Neural cell (in vitro differentiated cells): ENCODE data around the gene OTOG. TPM values are rescaled to one million over a fixed set of nuclear protein-coding genes. Genes with fewer than 3 reads are reported as not detected.

Experiments used
- H2AFZ ChIP-seq: fragments of 200-600, 300-800 bp; sonication (generic), shearing (Covaris generic); 2 replicates; pipeline ENCODE4 v1.6.0; 2014; ENCODE audit warnings: low read depth, mild to moderate bottlenecking, antibody characterized with exemption, low read length, moderate library complexity
- H3F3A ChIP-seq: fragments of 200-600 bp; shearing (Covaris generic); 2 replicates; pipeline ENCODE4 v1.6.1; 2016; ENCODE audit warnings: mild to moderate bottlenecking, moderate library complexity, mixed read lengths, antibody characterized with exemption, low read length; ENCODE audit not compliant: insufficient read depth, poor library complexity, severe bottlenecking
- H3K27ac ChIP-seq: fragments of 200-600, 300-800 bp; sonication (generic), shearing (Covaris generic); 2 replicates; pipeline ENCODE4 v1.5.1; 2014; ENCODE audit warnings: mild to moderate bottlenecking, low read length, moderate library complexity
- H3K27me3 ChIP-seq: fragments of 300-800, 200-600 bp; sonication (generic), shearing (Covaris generic); 2 replicates; pipeline ENCODE4 v1.6.0; 2014; ENCODE audit warnings: mild to moderate bottlenecking, low read depth, low read length, moderate library complexity; ENCODE audit not compliant: insufficient read depth
- H3K36me3 ChIP-seq: fragments of 300-800, 200-600 bp; sonication (generic), shearing (Covaris generic); 2 replicates; pipeline ENCODE4 v1.5.1; 2014; ENCODE audit warnings: mild to moderate bottlenecking, antibody characterized with exemption, low read length, moderate library complexity; ENCODE audit not compliant: insufficient read depth
- H3K4me2 ChIP-seq: fragments of 300-800, 200-600 bp; sonication (generic), shearing (Covaris generic); 2 replicates; pipeline ENCODE4 v1.6.0; 2014; ENCODE audit warnings: mild to moderate bottlenecking, low read length
- H3K4me3 ChIP-seq: fragments of 300-800, 200-600 bp; sonication (generic), shearing (Covaris generic); 2 replicates; pipeline ENCODE4 v1.5.1; 2014; ENCODE audit warnings: mild to moderate bottlenecking, low read length, moderate library complexity
- H3K79me2 ChIP-seq: fragments of 200-600 bp; shearing (Covaris generic); replicated peaks from 2 replicates; pipeline ENCODE4 v1.6.0; 2014; ENCODE audit warnings: mild to moderate bottlenecking, low read length, moderate library complexity; ENCODE audit not compliant: insufficient read depth
- H3K9ac ChIP-seq: fragments of 300-800, 200-600 bp; sonication (generic), shearing (Covaris generic); 2 replicates; pipeline ENCODE4 v1.6.1; 2016; ENCODE audit warnings: mild to moderate bottlenecking, low read length, mixed read lengths
- H3K9me2 ChIP-seq: fragments of 200-600 bp; shearing (Covaris generic); 2 replicates; pipeline ENCODE4 v1.6.1; 2016; ENCODE audit warnings: mild to moderate bottlenecking, low read length, mixed read lengths; ENCODE audit not compliant: insufficient read depth
- H3K9me3 ChIP-seq: fragments of 200-600, 300-800 bp; sonication (generic), shearing (Covaris generic); 2 replicates; pipeline ENCODE4 v1.6.1; 2016; ENCODE audit warnings: mild to moderate bottlenecking, mixed run types, low read length, moderate library complexity, mixed read lengths
- H4K20me1 ChIP-seq: fragments of 200-600 bp; shearing (Covaris generic); 2 replicates; pipeline ENCODE4 v1.6.1; 2016; ENCODE audit warnings: mild to moderate bottlenecking, mixed run types; ENCODE audit not compliant: insufficient read depth
- CTCF ChIP-seq: fragments of 450-650 bp; IDR thresholded peaks from 2 replicates; pipeline ENCODE4 v1.5.1; 2014; ENCODE audit warnings: antibody characterized with exemption, mild to moderate bottlenecking, moderate library complexity; ENCODE audit not compliant: poor library complexity, severe bottlenecking
- EP300 ChIP-seq: fragments of 450-650 bp; conservative IDR thresholded peaks from 2 replicates; pipeline ENCODE4 v1.6.1; 2014; ENCODE audit warnings: antibody characterized with exemption, mild to moderate bottlenecking, moderate library complexity; ENCODE audit not compliant: poor library complexity, severe bottlenecking
- EZH2 ChIP-seq: fragments of 200-600, 300-800 bp; shearing (Covaris generic), sonication (generic); IDR thresholded peaks from 2 replicates; pipeline ENCODE4 v1.6.1; 2014; ENCODE audit warnings: antibody characterized with exemption, low read length, borderline replicate concordance, mild to moderate bottlenecking; ENCODE audit not compliant: insufficient read depth, poor library complexity, severe bottlenecking
- MXI1 ChIP-seq: fragments of 450-650 bp; conservative IDR thresholded peaks from 2 replicates; pipeline ENCODE4 v1.6.1; 2014; ENCODE audit warnings: antibody characterized with exemption, mild to moderate bottlenecking; ENCODE audit not compliant: poor library complexity, severe bottlenecking
- POLR2AphosphoS5 ChIP-seq: IDR thresholded peaks from 2 replicates; pipeline ENCODE4 v1.6.1; 2012
- RAD21 ChIP-seq: fragments of 450-650 bp; conservative IDR thresholded peaks from 2 replicates; pipeline ENCODE4 v1.6.1; 2014; ENCODE audit warnings: antibody characterized with exemption, mild to moderate bottlenecking, moderate library complexity
- SMC3 ChIP-seq: fragments of 450-650 bp; conservative IDR thresholded peaks from 2 replicates; pipeline ENCODE4 v1.6.1; 2014; ENCODE audit warnings: antibody characterized with exemption, mild to moderate bottlenecking, moderate library complexity; ENCODE audit not compliant: poor library complexity
- TAF1 ChIP-seq: IDR thresholded peaks from 2 replicates; pipeline ENCODE4 v1.6.1; 2012; ENCODE audit warnings: low read depth
- polyA plus RNA-seq: library from polyadenylated mRNA; depleted of rRNA; stranded (reverse); fragments of >200 nt; gene quantifications from 2 replicates; pipeline ENCODE4 v1.2.3, GENCODE V29; 2014
- TF ChIP-seq, protein P1 (sequence below): IDR thresholded peaks from 2 replicates; pipeline ENCODE4 v1.6.1; 2012; ENCODE audit warnings: borderline replicate concordance

OTOG gene
- polyA plus RNA-seq, 1 donor from 2014 or later = not detected

- Histone ChIP-seq H3K4me2 (no peak overlapping the region), H3K9me2 (no peaks in the 10 kb centered on the region), H3K36me3 (no peaks in the 10 kb centered on the region), H3K4me3 (no peak overlapping the region), H3K9me3 (no peaks in the 10 kb centered on the region), H3F3A (no peaks in the 10 kb centered on the region), H3K27me3 (no peaks in the 10 kb centered on the region), H2AFZ (no peak overlapping the region), H3K9ac (no peak overlapping the region), H4K20me1 (no peaks in the 10 kb centered on the region), H3K79me2 (no peaks in the 10 kb centered on the region), H3K27ac (no peak overlapping the region)
- TF ChIP-seq CTCF (no peak), RAD21 (no peak), MXI1 (no peak), EP300 (no peak), SMC3 (no peak), POLR2AphosphoS5 (no peak), TAF1 (no peak), EZH2 (no peak)
- TF ChIP-seq, protein P1, sequence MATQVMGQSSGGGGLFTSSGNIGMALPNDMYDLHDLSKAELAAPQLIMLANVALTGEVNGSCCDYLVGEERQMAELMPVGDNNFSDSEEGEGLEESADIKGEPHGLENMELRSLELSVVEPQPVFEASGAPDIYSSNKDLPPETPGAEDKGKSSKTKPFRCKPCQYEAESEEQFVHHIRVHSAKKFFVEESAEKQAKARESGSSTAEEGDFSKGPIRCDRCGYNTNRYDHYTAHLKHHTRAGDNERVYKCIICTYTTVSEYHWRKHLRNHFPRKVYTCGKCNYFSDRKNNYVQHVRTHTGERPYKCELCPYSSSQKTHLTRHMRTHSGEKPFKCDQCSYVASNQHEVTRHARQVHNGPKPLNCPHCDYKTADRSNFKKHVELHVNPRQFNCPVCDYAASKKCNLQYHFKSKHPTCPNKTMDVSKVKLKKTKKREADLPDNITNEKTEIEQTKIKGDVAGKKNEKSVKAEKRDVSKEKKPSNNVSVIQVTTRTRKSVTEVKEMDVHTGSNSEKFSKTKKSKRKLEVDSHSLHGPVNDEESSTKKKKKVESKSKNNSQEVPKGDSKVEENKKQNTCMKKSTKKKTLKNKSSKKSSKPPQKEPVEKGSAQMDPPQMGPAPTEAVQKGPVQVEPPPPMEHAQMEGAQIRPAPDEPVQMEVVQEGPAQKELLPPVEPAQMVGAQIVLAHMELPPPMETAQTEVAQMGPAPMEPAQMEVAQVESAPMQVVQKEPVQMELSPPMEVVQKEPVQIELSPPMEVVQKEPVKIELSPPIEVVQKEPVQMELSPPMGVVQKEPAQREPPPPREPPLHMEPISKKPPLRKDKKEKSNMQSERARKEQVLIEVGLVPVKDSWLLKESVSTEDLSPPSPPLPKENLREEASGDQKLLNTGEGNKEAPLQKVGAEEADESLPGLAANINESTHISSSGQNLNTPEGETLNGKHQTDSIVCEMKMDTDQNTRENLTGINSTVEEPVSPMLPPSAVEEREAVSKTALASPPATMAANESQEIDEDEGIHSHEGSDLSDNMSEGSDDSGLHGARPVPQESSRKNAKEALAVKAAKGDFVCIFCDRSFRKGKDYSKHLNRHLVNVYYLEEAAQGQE = no peak
Measured at GRCh38 chr11:17552041-17552355, 4.9 kb downstream of the OTOG start.

DNA sequence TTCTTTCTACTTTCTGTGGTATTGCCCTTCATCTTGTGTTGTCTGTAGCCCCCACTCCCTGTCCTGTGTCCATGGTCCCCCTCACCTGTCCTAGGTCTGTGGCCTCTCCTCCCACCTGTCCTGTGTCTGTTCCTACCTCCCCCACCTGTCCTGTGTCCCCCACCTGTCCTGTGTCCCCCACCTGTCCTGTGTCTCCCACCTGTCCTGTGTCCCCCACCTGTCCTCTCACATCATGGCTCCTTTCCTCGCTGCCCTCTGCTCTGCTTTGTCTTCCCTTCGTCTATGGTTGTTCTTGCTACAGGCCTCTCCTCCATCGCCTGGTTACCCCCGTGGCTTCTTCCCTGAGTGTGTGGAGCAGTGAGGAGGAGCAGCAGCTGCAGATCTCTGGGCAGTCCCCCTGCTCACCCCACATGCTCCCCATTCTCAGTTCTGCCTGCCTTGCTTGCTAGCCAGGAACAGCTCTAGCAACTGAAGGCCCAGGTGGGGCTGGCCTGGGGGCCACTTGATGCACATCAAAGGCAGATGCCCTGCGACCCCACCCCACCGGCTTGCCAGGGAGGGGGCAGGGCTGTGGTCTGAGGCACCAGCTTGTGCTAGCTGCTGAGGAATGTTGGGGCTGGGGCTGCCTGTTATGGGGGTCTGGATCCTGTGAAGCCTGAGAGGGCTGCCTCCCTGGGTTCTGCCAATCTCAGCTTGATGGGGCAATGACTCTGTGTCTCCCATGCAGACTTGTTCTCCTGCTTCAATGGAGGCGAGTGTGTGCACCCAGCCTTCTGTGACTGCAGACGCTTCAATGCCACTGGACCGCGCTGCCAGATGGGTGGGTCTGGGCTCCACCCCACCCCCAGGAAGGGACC is 5.6 kb downstream of the OTOG start:
- Histone ChIP-seq H3F3A (no peaks in the 10 kb centered on the region), H3K9me2 (no peaks in the 10 kb centered on the region), H3K36me3 (no peaks in the 10 kb centered on the region), H3K79me2 (no peaks in the 10 kb centered on the region), H3K4me2 (no peak overlapping the region), H3K27ac (no peak overlapping the region), H3K9me3 (no peaks in the 10 kb centered on the region), H3K9ac (no peak overlapping the region), H3K27me3 (no peaks in the 10 kb centered on the region), H4K20me1 (no peaks in the 10 kb centered on the region), H3K4me3 (no peak overlapping the region), H2AFZ (no peak overlapping the region)
- TF ChIP-seq MXI1 = no peak
- TF ChIP-seq TAF1 = no peak
- no peak for TF ChIP-seq SMC3
- TF ChIP-seq, protein P1 = no peak
- no peak for TF ChIP-seq EP300
- TF ChIP-seq EZH2 = no peak
- TF ChIP-seq POLR2AphosphoS5 = no peak
- no peak for TF ChIP-seq CTCF
- TF ChIP-seq RAD21 = no peak
